GM18867 (cell line): ENCODE data around the gene CEP57L1.
"Not testable (repeated sequence)": the region's sequence is repeated elsewhere in the genome, so short reads cannot be mapped to it uniquely, and the experiment has no call there.

ENCODE experiments used
- ATAC-seq: cut with Tn5 transposase; IDR thresholded peaks from one replicate; pipeline ENCODE4 v1.9.1; 2021; ENCODE audit warnings: mild to moderate bottlenecking, moderate library complexity; ENCODE audit not compliant: unreplicated experiment

Gene CEP57L1

DNA sequence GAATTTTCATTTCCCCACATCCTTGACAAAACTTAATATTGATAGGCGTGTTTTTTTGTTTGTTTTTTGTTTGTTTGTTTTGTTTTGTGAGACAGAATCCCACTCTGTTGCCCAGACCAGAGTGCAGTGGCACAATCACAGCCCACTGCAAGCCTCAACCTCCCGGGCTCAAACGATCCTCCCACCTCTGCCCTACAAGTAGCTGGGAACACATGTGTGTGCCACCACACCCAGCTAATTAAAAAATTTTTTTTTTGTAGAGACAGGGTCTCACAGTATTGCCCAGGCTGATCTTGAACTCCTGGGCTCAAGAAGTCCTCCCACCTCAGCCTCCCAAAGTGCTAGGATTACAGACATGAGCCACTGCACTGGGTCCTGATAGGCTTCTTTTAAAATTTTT lies 9.2 kb downstream of the CEP57L1 start:
- no peak for ATAC-seq

DNA sequence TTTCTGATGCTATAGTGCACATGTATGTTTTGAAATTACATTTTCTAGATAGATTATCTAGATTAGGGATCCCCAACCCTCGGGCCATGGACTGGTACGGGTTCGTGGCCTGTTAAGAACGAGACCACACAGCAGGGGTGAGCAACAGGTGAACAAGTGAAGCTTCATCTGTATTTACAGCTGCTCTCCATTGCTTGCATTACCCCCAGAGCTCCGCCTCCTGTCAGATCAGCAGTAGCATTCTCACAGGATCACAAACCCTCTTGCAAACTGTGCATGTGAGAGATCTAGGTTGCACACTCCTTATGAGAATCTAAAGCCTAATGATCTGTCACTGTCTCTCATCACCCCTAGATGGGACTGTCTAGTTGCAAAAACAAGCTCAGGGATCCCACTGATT lies 10.4 kb downstream of the CEP57L1 start:
- no peak for ATAC-seq

DNA sequence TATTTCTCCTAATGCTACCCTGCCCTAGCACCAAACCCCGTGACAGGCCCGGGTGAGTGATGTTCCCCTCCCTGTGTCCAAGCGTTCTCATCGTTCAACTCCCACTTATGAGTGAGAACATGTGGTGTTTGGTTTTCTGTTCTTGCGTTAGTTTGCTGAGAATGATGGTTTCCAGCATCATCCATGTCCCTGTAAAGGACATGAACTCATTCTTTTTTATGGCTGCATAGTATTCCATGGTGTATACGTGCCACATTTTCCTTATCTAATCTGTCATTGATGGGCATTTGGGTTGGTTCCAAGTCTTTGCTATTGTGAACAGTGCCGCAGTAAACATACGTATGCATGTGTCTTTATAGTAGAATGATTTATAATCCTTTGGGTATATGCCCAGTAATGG lies 14.4 kb downstream of the CEP57L1 start:
- ATAC-seq = not testable (repeated sequence)

DNA sequence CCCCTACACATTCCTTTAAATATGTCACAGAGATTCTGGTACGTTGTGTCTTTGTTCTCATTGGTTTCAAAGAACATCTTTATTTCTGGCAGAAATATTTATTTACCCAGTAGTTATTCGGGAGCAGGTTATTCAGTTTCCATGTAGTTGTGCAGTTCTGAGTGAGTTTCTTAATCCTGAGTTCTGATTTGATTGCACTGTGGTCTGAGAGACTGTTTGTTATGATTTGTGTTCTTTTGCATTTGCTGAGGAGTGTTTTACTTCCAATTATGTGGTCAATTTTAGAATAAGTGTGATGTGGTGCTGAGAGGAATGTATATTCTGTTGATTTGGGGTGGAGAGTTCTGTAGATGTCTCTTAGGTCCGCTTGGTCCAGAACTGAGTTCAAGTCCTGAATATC lies 17.4 kb downstream of the CEP57L1 start:
- ATAC-seq = not testable (repeated sequence)

DNA sequence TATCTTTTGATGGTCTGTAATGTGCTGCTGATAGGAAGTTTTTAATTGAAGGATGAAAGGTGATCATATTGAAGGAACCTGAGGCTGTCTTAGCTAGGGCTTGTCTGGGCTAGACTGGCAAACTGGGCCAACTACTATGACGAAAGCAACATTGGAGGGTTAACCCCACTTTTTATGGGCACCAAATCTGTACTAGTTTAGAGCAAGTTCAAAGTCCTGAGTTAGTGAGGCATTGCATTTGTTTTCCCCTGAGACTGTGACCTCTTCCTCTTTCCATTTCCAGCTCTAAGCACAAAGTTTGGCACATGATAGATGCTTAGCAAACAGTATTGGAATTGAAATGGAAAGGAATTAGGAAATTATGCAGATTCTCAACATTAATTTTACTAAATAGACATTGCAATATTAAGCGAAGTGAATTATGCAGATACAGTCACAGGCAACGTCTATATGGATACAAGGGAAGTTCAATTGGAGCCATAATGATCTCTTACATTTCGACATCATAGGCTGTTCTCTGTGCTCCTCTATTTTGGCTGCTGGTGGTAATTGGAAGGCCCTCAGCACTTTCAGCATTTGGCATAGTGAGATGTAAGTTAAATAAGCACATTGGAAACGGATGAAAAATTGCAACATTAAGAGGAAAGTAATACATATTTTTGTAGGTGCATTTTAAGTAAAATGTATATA lies 22.2 kb downstream of the CEP57L1 start:
- ATAC-seq = peak; percentile 78

DNA sequence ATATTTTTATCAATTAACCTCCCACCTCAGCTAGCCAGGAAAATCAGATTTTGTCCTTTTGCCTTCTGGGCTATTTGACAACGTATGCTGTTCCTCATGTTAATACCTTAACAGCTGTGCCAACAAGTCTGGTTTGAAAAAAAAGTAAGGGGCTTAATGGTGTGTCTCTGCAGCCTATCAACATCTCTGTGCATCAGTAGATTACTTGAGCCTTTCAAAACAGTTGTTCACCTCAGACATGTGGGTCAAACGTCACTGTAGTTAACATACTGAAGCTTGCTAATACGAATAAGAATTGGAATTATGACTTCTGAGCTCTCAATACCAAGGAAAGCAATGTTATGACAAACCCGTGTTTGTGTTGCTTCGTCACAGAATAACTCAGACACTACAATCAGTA lies 23.0 kb downstream of the CEP57L1 start:
- no peak for ATAC-seq

DNA sequence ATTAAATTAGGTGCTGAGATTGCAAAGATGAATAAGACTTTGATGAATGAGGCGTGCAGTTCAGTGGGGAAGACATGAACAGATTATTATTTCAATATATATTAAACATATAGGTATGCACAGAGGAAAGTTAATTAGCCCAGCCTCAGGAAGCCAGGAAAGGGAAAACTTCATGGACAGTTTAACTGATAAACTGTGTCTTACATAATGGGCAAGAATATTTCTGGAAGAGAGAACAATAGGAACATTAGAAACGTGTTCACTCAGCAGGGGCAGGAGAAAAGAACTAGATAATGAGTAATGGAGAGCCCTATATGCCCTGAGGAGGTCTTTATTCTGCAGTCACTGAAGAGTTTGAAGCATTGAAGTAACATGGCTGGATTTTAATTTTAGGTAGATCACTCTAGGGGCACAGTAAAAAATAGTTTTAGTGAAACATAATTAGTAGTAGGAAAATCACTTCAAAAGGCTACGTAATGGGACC lies 23.6 kb downstream of the CEP57L1 start:
- no peak for ATAC-seq

DNA sequence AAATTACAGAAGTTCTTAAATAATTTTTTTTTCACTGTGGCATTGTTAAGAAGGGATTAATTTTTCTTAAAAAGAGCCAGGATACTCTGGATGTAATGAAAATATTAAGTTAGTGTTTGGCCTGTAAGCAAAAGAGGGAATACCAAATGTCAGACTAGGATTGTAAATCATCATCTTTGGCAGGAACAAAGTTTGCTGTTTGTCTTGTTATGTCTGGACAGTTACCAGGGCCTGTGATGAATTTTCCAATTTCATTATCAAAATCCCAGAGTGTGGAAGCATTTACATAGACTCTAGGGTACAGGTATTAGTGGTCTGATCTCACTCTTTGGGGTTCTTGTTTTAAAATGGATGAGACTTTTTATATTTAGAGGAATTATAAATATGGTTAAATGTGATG lies 26.1 kb downstream of the CEP57L1 start:
- no peak for ATAC-seq

DNA sequence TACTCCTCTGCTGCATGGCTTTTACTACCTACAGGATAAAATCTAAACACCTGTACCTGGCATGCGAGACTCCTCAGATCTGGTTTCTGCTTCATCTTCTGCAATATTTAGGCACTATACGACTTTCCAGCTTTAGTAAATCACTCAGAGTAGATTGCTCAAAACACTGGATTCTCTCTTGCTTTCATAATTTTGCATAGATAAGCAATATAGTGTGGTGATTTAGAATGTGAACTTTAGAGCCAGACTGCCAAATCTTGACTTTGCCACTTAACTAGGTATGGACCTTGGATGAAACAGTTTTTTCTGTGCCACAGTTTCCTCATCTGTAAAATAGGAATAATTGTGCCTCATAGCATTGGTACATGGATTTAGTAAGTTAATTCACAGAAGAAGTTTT lies 28.9 kb downstream of the CEP57L1 start:
- ATAC-seq = no peak

DNA sequence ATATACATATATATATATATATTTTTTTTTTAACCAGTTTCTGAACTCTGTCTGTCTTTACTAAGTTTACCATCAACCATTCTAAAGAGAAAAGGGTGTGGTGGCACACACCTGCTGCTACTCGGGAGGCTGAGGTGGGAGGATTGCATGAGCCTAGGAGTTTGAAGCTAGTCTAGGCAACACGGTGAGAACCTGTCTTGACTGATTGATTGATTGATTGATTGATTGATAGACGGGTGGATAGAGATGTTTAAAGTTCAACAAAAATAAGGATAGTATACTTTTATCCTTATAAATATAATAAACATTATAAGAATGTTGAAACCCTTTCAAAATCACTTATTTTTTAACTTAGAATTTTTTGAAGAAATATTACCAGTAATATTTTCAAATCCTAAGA lies 30.2 kb downstream of the CEP57L1 start:
- no peak for ATAC-seq

DNA sequence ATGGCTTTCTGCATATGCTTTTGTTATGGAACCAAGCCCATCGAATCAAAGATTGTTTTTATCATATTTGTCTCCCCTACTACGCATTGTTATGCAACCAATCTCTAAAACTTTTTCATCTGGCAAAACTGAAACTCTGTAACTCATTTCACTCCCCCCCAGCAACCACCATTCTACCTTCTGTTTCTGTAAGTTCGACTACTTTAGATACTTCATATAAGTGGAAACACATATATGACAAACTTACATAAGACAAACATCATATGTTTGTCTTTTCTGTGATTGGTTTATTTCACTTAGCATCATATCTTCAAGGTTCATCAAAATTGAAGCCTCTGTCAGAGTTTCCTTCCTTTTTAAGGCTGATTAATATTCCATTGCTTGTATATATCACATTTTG lies 34.8 kb downstream of the CEP57L1 start:
- ATAC-seq = no peak

DNA sequence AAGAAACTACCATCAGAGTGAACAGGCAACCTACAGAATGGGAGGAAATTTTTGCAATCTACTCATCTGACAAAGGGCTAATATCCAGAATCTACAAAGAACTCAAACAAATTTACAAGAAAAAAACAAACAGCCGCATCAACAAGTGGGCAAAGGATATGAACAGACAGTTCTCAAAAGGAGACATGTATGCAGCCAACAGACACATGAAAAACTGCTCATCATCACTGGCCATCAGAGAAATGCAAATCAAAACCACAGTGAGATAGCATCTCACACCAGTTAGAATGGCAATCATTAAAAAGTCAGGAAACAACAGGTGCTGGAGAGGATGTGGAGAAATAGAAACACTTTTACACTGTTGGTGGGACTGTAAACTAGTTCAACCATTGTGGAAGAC lies 40.3 kb downstream of the CEP57L1 start:
- ATAC-seq = not testable (repeated sequence)

DNA sequence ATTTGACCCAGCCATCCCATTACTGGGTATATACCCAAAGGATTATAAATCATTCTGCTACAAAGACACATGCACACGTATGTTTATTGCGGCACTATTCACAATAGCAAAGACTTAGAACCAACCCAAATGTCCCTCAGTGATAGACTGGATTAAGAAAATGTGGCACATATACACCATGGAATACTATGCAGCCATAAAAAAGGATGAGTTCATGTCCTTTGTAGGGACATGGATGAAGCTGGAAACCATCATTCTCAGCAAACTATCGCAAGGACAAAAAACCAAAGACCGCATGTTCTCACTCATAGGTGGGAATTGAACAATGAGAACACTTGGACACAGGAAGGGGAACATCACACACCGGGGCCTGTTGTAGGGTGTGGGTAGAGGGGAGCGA lies 40.7 kb downstream of the CEP57L1 start:
- ATAC-seq = not testable (repeated sequence)

DNA sequence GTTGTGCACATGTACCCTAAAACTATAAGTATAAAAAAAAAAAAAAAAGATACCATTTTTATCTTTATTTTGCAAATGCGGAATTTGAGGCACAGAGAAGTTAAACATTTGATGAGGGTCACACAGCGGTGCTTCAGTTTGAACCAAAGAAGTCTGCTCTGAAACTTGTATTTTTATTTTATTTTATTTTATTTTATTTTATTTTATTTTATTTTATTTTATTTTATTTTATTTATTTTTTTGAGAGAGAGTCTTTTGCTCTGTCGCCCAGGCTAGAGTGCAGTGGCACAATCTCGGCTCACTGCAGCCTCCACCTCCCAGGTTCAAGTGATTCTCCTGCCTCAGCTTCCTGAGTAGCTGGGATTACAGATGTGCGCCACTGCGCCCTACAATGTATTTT lies 41.2 kb downstream of the CEP57L1 start:
- not testable (repeated sequence) for ATAC-seq

DNA sequence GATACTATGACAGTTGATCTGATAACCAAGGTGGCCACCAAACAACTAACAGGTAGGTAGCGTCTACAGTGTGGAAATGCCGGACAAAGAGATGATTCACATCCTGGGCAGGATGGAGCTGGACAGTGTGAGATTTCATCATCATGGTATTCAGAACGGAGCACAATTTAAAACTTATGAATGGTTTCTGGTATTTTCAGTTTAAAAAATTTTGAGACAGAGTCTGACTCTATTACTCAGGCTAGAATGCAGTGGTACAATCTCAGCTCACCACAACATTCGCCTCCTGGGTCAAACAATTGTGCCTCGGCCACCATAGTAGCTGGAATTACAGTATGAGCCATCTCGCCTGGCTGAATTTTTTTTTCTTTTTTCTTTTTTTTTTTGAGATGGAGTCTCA lies 43.8 kb downstream of the CEP57L1 start:
- no peak for ATAC-seq

DNA sequence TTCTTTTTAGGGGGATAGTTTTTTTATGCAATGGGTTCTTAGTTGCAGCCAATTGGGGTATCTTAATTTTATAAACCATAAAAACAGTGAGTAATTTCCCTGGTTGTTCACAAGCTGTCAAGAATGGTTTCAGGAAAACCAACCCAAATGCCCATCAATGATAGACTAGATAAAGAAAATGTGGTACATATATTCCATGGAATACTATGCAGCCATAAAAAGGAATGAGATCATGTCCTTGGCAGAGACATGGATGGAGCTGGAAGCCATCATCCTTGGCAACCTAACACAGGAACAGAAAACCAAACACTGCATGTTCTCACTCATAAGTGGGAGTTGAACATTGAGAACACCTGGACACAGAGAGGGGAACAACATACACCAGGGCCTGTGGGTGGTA lies 46.8 kb downstream of the CEP57L1 start:
- not testable (repeated sequence) for ATAC-seq

DNA sequence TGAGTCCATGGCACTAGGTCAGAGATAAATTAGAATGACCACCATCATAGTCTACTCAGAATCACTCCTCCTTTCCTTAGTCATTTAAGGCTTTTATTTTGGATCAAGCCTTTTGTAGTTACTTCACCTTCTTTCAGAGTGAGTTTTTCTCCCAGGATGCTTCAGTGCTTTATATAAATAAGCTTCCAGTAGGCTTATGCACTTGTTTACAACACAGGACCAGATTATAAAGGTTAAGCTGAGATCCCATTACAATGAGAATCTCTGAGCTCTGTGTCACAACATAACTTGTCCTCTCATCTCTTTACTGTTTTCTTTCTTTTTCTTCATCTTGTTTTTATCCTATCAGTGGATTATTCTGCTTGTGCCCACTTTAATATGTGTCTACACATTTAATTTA lies 47.9 kb downstream of the CEP57L1 start:
- no peak for ATAC-seq

DNA sequence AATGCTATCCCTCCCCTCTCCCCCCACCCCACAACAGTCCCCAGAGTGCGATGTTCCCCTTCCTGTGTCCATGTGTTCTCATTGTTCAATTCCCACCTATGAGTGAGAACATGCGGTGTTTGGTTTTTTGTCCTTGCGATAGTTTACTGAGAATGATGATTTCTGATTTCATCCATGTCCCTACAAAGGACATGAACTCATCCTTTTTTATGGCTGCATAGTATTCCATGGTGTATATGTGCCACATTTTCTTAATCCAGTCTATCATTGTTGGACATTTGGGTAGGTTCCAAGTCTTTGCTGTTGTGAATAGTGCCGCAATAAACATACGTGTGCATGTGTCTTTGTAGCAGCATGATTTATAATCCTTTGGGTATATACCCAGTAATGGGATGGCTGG lies 52.9 kb downstream of the CEP57L1 start:
- not testable (repeated sequence) for ATAC-seq

DNA sequence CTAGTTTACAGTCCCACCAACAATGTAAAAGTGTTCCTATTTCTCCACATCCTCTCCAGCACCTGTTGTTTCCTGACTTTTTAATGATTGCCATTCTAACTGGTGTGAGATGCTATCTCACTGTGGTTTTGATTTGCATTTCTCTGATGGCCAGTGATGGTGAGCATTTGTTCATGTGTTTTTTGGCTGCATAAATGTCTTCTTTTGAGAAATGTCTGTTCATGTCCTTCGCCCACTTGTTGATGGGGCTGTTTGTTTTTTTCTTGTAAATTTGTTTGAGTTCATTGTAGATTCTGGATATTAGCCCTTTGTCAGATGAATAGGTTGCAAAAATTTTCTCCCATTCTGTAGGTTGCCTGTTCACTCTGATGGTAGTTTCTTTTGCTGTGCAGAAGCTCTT lies 53.4 kb downstream of the CEP57L1 start:
- ATAC-seq = not testable (repeated sequence)

DNA sequence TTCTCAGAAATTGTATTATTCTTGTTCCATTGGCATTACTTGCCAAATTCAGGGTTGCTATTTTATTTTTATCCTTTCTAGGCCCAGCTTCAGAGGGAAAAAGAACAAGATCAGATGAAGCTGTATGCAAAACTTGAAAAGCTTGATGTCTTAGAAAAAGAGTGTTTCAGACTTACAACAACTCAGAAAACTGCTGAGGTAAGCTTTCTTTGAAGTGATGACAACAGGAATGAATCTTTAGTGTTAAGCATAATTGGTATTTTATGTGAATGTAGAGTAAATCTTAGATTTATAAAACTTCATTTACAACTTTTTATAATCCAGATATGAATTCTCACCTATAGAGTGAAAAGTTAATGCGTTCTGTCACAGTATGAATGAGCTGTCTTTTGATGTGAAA lies 58.4 kb downstream of the CEP57L1 start:
- ATAC-seq = no peak

DNA sequence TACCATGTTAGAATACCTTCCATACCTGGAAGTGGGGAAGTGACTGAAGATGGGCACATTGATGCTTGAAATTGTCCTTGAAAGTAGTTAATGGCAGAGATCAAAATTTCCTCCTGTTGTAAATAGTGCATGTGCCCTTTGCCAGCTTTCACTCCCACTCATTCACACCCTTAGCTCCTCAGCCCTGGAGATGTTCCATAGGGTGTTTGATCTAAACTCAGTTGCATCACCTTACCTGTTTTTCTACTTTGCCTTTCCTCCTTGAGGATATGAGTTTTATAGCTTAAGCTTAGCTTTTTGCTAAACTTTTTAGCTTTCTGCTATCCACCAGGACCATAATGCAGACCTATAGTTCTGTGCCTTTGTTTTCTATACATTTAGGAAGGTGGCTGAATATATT lies 69.0 kb downstream of the CEP57L1 start:
- ATAC-seq = no peak

DNA sequence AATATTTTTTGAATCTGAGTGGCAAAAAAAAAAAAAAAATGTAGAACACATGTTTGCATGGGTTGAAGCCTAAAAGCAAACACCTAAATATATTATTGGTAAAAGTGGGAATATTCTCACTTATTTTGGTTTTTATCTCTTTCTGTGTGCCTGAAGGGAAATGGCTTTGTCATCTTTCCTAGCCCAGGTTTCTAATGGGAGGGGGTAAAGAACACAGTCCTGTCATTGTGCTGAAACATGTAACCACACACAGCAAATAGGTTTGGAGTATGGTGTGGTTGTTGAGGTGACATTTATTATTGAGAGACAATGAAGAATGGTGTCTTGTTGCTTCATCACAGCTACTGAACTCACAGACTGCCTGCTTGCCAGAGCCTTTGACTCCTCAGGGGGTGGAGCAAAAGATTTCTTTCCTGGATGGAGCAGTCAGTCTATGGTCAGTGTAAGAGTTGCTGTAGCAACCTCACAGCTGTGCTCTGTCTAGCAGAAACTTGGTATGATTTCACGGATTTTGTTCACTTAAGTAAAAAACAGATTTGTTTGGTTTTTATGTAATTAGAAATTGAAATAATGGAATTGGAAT lies 70.2 kb downstream of the CEP57L1 start:
- no peak for ATAC-seq

DNA sequence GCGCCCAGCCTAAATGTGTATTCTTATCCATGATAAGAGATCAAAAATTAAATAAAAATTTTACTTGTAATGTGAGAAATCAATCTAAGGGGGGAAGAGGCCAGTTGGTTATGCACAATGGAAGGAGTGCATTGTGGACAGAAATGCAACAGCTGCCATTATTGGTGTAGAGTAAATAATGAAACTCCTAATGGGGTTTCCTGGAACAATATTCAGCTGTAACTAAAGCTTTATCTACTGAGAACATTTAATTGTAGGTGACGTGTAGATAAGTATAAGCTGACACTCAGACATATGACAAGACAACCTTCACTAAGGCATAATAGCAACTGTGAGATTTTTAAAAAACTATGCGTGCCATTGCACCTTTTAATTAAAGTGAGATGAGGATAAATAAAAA lies 71.4 kb downstream of the CEP57L1 start:
- no peak for ATAC-seq
